Urinary bladder (tissue), 4 donors: ENCODE measurements around the gene QRFP. TPM values are rescaled to one million over a fixed set of nuclear protein-coding genes. Genes with fewer than 3 reads are reported as not detected.
A peak's percentile ranks its signal among the peaks of the same experiment; 100 is the strongest.

Experiments
- DNase-seq: peaks from one replicate; pipeline ENCODE4 v3.0.0-alpha.2; 2015; ENCODE audit errors: extremely low spot score
- H3K27ac ChIP-seq: one replicate; pipeline ENCODE4 v1.5.1; 2013; ENCODE audit warnings: low read depth, mild to moderate bottlenecking, moderate library complexity
- H3K36me3 ChIP-seq: one replicate; pipeline ENCODE4 v1.6.1; 2013; ENCODE audit warnings: mild to moderate bottlenecking, moderate library complexity; ENCODE audit not compliant: insufficient read depth
- H3K4me1 ChIP-seq: one replicate; pipeline ENCODE4 v1.6.1; 2013; ENCODE audit warnings: mild to moderate bottlenecking, moderate library complexity; ENCODE audit not compliant: insufficient read depth
- H3K4me3 ChIP-seq: one replicate; pipeline ENCODE4 v1.5.1; 2013; ENCODE audit warnings: low read depth, low read length
- WGBS: extraction: QIAGEN DNeasy Blood & Tissue Kit; methylation state at CpG from one replicate; pipeline ENCODE4 v1.1.7; 2013; 5-methylcytosine and 5-hydroxymethylcytosine counted together
- polyA plus RNA-seq: library from polyadenylated mRNA; stranded (reverse); fragments of 200-250 nt; gene quantifications from one replicate; pipeline ENCODE4 v1.2.3, GENCODE V29; 2013
- total RNA-seq: library from RNA; depleted of rRNA; stranded (reverse); fragments of >200 nt; gene quantifications from one replicate; pipeline ENCODE4 v1.2.3, GENCODE V29; 2014
- donor health status: healthy with polysubstance abuse.
- donor health status: healthy.

QRFP gene
- total and polyA plus RNA-seq, 2 donors: 0.15 TPM; not detected in 1

- Histone ChIP-seq H3K4me1 (no peaks in the 10 kb centered on the region), H3K27ac (no peak overlapping the region), H3K36me3 (no peaks in the 10 kb centered on the region), H3K4me3 (no peak overlapping the region)
- DNase-seq: no peak
- WGBS: 51% methylated on average over 25 of the region's 25 CpGs
Measured at GRCh38 chr9:130899051-130899748, 2.6 kb upstream of the QRFP start.

- WGBS: 63% methylated on average over 4 of the region's 4 CpGs
- no peak overlapping the region for H3K4me3 ChIP-seq
- no peaks in the 10 kb centered on the region for H3K4me1 ChIP-seq
- no peaks in the 10 kb centered on the region for H3K36me3 ChIP-seq
- no peak overlapping the region for H3K27ac ChIP-seq
- DNase-seq: no peak
Measured at GRCh38 chr9:130898552-130898852, 1.9 kb upstream of the QRFP start.

GRCh38 chr9:130897848-130898551, 1.4 kb upstream of the QRFP start:
- WGBS: 71% methylated on average over 29 of the region's 29 CpGs
- no peak for DNase-seq
- Histone ChIP-seq H3K27ac (no peak overlapping the region), H3K4me3 (no peak overlapping the region), H3K4me1 (no peaks in the 10 kb centered on the region), H3K36me3 (no peaks in the 10 kb centered on the region)

GRCh38 chr9:130897105-130897751, 616 bp upstream of the QRFP start:
- Histone ChIP-seq H3K36me3 (no peaks in the 10 kb centered on the region), H3K4me3 (no peak overlapping the region), H3K27ac (no peak overlapping the region), H3K4me1 (no peaks in the 10 kb centered on the region)
- whole genome bisulfite sequencing: 78% methylated on average over 16 of the region's 16 CpGs
- no peak for DNase-seq

- Histone ChIP-seq H3K27ac (no peak overlapping the region), H3K4me1 (no peaks in the 10 kb centered on the region)
- 47% methylated on average over 24 of the region's 24 CpGs for WGBS
Measured at GRCh38 chr9:130895481-130896232, 955 bp downstream of the QRFP start.

GRCh38 chr9:130895038-130895437, 1.6 kb downstream of the QRFP start:
- Histone ChIP-seq H3K4me3 (no peak overlapping the region), H3K27ac (no peak overlapping the region), H3K4me1 (no peaks in the 10 kb centered on the region), H3K36me3 (peaks cover 2% of the 10 kb centered on the region)
- WGBS: 62% methylated on average over 9 of the region's 9 CpGs
- no peak for DNase-seq

More at GRCh38 chr9:130895481-130896232, 955 bp downstream of the QRFP start:
- no peak for DNase-seq
- Histone ChIP-seq H3K36me3 (no peaks in the 10 kb centered on the region), H3K4me3 (no peak overlapping the region)

- Histone ChIP-seq H3K36me3 (peaks cover 3% of the 10 kb centered on the region), H3K27ac (no peak overlapping the region), H3K4me1 (no peaks in the 10 kb centered on the region), H3K4me3 (no peak overlapping the region)
- WGBS: 60% methylated on average over 7 of the region's 7 CpGs
- DNase-seq: no peak
Measured at GRCh38 chr9:130894546-130894945, 2.1 kb downstream of the QRFP start.

GRCh38 chr9:130893341-130894101, 3.1 kb downstream of the QRFP start:
- Histone ChIP-seq H3K36me3 (peaks cover 3% of the 10 kb centered on the region), H3K4me3 (no peak overlapping the region), H3K27ac (peak overlapping the region; percentile 46), H3K4me1 (no peaks in the 10 kb centered on the region)
- DNase-seq: peak; percentile 54
- WGBS: 69% methylated on average over 34 of the region's 34 CpGs

GRCh38 chr9:130892477-130893304, 3.9 kb downstream of the QRFP start:
- Histone ChIP-seq H3K4me3 (no peak overlapping the region), H3K4me1 (no peaks in the 10 kb centered on the region), H3K36me3 (peaks cover 3% of the 10 kb centered on the region), H3K27ac (no peak overlapping the region)
- WGBS: 75% methylated on average over 24 of the region's 24 CpGs
- DNase-seq: no peak

GRCh38 chr9:130891688-130892476, 4.7 kb downstream of the QRFP start:
- Histone ChIP-seq H3K36me3 (peaks cover 3% of the 10 kb centered on the region), H3K4me3 (no peak overlapping the region), H3K27ac (no peak overlapping the region), H3K4me1 (no peaks in the 10 kb centered on the region)
- 72% methylated on average over 18 of the region's 18 CpGs for WGBS
- DNase-seq: no peak

GRCh38 chr9:130890870-130891687, 5.5 kb downstream of the QRFP start:
- no peaks in the 10 kb centered on the region for H3K4me1 ChIP-seq
- 85% methylated on average over 20 of the region's 20 CpGs for WGBS
- H3K4me3 ChIP-seq: no peak overlapping the region
- peaks cover 3% of the 10 kb centered on the region for H3K36me3 ChIP-seq
- DNase-seq: no peak
- H3K27ac ChIP-seq: no peak overlapping the region
